ENCODE data around the gene FRMPD2.
"Not testable (repeated sequence)": the region's sequence is repeated elsewhere in the genome, so short reads cannot be mapped to it uniquely, and the experiment has no call there.

Gene FRMPD2

DNA sequence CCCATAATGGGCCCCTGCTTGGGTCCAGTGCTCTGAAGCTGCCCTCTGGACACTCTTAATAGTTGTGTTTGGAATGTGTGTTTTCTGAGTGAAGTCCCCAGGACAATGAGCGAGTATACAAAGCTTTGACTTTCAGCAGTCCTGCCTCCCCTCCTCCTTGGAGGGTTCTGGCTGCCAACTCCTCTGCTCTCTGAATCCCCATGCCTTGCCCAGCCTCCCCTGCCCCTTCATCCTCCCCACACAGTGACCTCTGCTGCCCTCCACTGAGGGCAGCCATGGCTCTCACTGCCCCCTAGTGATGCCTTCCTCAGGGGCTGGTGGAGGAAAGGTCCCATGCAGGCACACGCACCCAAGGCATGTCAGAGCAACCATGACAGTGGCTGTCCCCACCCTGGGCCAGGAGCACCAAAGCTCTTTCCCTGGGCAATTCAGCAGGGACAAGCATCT is 40.9 kb downstream of the FRMPD2 start:
- no peak for DNase-seq (ENCODE audit: low read depth)

DNA sequence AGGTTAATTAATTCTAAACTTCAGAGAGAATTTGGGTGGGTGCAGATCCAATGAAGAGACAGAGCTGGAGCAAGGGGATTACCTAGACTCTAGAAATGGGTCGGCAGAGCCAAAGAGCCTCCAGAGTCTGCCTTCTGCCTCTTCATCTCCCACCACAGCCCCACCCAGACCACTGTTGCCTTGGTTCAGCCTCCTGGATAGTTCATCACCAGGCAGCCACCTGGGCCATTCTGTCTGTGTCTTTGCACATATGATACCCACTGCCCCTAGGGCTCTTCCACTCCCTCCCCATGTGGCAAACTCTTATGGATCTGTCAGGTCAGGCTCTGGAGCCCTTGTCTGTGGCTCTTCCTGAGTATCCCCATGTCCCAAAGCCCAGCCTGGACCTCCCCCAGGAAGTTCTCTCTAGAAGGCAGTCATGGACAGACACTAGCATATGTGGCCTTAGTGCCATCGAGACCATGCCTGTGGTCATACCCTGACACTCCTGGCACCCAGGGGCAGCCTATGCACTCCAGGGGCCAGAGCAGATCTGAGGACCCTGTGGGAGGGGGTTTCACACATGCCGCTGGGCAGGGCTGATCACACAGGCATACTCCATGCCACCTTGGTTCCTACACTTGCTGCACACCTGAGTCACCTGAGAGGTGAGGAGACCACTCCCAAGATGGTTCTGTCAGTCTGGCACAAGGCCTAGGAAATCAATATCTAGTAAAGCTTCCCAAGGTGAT is 41.6 kb downstream of the FRMPD2 start:
- DNase-seq (ENCODE audit: low read depth): no peak

DNA sequence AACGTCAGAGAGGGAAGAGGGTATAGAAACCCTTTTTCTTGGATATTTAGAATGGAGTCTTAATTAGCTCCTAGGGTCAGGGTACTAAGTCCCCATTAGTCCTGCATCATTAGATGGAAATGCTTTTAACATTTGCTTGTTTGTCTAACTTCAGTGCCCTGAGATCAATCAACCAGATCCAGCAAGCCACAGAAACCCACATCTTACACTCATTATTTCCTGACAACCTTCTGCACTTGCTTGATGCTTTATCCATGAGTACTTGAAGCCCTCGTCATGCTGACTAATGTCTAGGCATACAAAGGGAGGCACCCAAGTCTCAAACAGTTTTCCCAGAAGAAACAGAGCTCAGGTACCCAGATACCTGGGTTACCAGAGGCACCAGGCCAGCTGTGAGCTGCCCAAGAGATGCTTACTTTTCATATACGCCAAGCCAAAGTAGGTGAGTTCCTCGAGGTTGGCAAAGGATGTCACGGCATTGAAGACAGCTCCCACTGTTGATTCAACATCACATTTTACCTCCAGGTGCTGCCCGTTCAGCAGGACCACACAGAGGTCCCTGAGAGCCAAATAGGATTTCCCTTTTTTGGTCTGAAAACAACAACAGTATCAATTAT is 42.7 kb downstream of the FRMPD2 start:
- no peak for DNase-seq (ENCODE audit: low read depth)

DNA sequence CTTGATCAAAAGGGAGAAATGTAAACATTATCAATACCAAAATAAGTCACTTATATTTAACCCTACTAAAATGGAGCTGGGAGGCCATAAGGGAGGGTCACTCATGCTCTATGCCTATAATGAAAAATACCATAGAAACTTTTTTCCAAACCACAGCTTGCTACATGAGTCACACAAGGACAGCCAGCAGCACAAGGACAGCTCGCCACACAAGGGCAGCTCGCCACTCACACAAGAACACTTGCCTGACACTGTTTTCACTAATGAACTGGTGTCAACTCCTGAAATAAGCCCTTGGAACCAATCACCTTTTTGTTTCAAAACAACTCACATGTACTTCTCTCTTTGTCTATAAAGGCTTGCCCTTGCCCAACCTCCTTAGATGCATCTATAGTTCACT is 43.3 kb downstream of the FRMPD2 start:
- no peak for DNase-seq (ENCODE audit: low read depth)

DNA sequence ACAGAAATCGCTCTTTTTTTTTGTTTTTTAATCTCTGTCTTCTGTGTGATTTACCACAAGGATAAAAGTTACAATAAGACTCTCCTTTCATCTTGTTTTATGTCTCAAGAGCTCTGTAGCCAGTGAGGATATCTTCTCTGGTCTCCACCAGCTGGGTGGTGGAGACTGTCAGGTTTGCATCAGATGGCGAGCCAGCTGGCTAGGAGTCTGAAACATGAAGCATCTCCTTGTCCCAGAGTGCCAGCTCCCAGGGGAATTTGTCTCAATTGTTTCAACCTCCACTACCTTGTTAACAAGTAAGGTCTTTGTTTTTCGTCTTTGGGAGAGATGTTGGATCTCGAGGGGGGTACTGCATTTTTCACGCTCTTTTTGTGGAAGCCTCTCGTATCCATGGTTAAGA is 47.3 kb downstream of the FRMPD2 start:
- no peak for DNase-seq (ENCODE audit: low read depth)

DNA sequence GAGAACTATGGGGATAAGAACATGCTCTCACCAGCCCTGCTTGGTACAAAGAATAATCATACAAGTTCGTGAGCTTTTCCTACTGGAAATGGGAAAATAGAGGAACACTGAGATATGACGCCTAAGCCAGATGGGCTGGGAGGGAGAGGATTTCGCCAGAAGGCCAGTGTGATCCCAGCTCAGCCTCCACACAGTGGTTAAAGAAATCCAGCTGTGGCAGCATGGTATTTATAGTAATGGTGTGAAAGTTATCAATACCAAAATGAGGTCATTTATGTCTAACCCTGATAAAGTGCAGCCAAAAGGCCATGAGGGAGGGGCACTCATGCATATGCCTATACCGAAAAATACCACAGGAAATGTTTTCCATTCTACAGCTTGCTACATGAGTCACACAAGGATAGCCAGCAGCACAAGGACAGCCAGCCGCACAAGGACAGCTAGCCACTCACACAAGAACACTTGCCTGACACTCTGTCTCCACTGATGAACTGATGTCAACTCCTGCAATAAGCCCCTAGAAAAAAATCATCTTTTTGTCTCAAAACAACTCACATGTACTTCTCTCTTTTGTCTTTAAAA is 49.4 kb downstream of the FRMPD2 start:
- no peak for DNase-seq (ENCODE audit: low read depth)

DNA sequence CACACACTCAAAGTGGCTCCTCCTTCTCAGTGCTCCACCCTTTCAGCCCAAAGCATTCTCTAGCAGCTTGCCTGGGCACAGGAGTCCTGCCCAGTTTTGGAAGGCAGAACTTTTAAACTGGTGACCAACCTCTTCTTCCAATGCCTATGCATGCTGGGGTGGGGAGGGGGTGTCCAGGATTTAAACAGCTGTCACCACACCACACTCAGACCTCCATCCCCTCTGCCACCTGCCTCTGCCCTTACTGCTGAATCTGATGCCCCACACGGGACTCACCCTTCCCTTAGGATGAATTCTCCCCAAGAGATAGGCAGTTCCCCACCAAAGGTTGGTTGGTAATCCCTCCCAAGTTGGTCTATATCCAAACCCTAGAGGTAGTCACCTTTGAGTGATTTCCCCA is 50.2 kb downstream of the FRMPD2 start:
- no peak for DNase-seq (ENCODE audit: low read depth)

DNA sequence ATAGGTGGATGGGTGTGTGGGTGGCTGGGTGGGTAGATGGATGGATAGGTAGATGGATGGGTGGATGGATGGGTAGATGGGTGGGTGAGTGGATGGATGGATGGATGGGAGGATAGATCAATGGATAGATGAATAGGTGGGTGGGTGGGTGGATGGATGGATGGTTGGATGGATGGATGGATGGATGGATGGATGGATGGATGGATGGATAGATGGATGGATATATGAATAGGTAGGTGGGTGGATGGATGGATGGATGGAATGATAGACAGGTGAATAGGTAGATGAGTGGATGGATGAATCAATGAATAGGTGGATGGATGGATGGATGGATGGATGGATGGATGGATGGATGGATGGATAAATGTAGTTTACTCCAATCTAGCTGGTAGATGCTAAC is 52.7 kb downstream of the FRMPD2 start:
- DNase-seq (ENCODE audit: low read depth): no peak

DNA sequence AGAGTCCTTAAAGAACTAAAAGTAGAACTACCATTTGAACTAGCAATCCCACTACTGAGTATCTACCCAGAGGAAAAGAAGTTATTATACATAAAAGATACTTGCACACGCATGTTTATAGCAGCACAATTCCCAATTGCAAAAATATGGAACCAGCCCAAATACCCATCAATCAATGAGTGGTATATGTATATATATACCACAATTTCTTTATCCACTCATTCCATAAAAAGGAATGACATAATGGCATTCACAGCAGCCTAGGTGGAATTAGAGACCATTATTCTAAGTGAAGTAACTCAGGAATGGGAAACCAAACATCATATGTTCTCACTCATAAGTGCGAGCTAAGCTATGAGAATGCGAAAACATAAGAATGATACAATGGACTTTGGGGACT is 53.5 kb downstream of the FRMPD2 start:
- DNase-seq (ENCODE audit: low read depth): not testable (repeated sequence)

DNA sequence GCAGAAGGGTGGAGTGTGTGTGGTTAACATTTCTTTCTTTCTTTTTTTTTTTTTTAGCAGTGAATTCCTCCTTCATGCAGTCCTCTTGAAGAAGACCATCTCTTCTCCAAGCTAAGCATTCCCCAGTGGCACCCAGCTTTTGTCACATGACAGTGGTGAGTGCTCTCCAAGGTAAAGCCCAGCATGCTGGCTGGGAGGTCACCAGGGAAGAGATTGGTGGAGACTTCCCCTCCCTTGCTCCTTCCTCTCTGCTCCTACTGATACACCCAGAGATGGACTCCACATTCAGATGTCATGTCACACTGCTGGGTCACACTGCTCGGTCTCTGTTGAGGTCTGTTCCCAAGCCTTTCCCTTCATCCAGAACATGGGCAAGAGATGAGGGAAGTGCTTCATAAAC is 55.3 kb downstream of the FRMPD2 start:
- no peak for DNase-seq (ENCODE audit: low read depth)

DNA sequence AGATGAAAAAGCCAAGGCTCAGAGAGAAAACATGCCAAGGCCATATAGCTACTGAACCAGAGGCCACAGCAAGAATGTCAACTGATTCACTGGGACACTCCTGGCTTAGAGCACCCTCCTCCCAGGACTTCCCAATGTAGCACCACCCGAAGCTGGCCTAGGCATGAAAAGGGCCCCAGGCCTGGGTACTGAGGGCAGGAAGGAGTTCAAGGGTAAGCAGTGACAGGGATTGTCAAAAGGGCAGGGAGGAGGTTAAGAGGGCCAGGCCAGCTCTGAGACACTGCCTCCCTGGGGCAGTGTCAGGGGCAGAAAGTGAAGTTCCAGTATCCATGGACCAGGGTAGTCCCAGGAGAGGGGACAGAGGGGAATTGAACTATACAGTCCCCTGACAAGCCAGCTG is 57.8 kb downstream of the FRMPD2 start:
- no peak for DNase-seq (ENCODE audit: low read depth)

DNA sequence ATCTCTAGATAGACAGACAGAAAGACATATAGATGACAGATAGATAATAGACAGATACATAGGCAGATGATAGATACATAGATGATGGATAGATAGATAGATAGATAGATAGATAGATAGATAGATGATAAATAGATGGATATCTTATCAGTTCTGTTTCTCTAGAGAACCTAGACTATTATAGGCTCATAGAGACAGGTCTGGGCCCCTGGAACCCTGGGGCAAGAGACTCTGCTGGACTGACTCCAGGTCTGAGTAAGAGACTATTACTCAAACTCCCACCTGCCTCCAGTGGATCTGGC is 58.3 kb downstream of the FRMPD2 start:
- DNase-seq (ENCODE audit: low read depth): no peak

DNA sequence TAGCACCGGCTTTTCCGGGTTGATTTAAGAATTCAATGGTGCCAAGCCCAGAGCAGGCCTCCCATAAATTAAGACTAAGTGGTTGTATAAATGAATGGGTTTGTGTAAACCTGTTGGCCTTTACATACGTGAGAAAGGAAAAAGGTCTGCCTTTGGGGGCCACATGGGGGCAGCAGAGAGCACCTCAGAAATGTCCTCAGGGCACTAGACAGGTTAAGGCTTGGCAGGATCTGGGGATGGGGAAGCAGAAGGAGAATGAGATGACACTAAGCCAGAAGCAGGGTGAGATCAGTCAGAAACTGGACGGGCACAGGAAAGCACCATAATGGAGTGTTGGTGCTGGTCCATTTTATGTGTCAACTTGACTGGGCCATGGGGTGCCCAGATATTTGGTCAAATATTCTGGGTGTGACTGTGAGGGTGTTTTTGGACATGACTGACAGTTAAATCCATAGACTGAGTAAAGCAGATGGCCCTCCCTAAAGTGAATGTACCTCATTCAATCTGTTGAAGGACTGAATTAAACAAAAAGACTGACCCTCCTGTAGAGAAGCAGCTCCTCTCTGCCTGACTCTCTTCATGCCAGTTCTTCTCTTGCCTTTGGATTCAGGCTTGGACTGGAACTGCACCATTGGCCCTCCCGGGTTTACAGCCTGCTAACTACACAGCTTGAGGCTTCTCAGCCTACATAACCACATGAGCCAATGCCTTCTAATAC is 58.9 kb downstream of the FRMPD2 start:
- no peak for DNase-seq (ENCODE audit: low read depth)

DNA sequence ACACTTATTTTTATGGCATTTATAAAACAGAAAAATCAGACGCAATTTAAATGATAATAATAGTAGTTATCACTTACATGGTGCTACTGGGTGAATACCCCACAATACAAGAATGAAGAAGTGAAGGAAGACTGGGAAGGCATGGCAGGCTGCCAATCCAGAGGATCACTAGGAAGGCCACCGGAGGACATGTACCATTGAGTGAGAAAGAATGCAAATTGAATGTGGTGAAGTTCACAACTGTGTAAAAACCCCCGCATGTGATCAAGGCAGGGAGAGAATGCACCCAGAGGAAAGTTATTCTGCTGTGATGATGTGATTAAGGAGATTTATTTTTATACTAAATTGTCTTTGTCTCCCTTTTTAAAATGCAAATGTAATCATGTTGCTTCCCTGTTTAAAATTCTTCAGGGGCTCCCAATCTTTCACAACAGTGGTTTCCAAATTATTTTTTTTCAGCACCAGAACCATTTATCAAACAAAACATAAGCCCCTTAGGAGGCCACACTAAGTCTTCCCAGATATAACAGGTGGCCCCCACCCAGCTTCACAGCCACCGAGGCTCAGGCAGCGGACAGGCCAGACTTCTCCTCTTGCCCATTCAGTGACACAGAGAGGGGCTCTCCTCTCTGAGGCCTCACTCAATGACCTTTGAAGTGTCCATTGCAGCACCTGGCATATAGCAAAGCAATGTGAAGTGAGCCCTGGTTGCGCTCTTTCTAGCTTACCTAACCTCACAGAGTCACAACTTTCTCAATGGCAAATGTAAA is 59.6 kb downstream of the FRMPD2 start:
- no peak for DNase-seq (ENCODE audit: low read depth)

DNA sequence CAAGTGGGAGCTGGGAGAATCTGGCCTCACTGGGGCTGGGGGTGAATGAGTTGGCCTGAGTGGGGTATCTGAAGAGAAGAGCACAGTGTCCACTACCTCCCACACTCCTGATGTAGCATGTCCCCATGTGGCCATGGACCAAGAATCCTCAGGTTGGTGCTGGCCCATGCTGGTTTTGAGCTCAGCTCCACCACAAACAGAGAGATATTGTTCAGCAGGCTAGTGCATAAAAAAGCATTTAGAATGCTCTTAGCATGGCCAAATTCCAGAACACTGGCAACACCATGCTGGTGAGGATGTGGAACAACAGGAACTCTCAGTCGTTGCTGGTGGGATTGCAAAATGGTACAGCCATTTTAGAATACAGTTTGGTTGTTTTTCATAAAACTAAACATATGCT is 61.4 kb downstream of the FRMPD2 start:
- no peak for DNase-seq (ENCODE audit: low read depth)

DNA sequence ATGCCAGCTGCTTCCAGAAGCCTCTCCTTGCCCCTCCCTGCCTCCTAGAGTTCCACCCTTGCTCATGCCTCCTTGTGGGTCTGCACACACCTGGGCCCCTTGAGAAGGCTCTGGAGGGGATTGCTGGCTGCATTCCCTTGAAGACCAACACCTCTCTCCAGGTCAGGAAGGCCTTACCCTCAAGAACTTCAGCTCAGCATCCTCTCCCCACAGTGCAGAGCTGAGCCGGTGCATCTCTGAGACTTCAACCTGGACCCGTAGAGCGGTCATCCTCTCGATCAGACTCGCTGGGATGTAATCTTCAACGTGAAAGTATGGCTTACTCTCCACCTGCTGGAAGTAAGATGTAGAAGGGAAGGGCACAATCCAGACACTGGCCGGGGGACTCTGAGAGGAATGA is 62.7 kb downstream of the FRMPD2 start:
- no peak for DNase-seq (ENCODE audit: low read depth)

DNA sequence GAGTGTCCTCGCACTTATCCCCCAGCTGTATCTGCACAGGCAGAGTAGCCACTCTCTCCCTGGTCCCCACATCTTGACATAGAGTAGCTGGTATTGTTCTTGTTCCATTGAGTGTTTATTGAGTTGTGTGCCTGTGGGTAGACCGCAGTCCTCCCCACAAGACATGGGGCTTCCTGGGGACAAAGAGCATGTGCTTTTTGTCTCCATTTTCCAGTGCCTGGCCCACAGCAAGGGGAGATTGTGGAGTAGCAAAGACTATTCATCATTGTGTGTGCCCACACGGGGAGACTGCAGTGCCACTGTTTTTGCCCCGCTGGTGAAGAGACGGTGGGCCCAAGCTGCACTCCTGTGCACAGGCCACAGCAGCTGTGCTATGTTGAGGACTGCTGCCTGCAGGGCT is 63.5 kb downstream of the FRMPD2 start:
- DNase-seq (ENCODE audit: low read depth): no peak

DNA sequence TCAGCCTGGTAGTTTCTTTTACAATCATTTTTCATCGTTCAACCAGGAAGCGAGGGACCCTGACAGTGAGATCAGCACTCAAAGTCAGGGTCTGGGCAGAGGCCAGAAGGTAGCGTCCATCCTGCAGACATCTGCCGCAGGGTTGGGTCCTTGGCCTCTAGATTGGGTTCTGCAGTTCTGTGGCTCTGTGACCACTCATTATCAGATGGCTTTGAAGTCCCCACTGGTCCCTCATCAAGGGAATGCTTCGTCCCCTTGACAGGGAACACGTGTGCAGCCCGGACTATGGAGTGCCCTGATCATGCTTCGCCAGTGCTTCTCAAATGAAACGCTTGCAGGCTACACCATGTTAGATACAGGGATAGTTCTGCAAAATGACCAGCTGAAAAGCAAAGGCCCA is 64.1 kb downstream of the FRMPD2 start:
- DNase-seq (ENCODE audit: low read depth): no peak

DNA sequence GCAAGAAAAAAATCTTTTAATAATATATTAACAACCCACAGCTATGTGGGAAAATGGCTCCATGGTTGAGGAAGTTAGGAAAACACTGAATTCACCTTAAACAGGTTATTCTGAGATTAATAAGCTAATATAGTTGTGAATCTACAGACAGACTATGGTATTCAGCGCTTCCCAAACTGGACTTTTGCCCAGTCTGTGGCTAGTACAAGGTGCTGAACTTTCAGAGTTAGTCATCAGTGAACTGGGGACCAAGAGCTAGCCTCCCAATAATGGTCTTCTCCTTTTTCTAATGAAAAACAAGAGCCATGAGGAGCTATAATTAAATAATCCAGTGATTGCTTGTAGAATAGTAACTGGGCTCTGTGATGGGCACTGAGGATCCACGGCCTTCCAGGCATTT is 65.3 kb downstream of the FRMPD2 start:
- DNase-seq (ENCODE audit: low read depth): no peak

DNA sequence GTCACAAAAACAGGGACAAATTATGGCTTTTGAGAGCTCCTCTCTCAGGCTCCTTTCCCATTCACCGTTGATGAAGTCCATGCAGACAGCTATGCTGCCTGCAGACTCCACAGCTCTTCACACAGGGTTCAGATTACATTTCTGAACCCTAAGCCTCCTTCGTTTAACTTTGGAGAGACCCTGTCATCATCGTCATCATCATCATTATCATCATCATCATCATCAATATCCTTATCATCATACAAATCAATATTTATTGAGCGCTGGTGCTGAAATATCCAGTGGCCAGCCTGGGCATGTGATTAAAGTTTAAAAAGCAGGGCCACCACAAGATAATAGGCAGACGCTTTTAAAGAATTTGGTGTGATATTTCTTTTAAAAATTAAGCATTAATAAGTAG is 66.6 kb downstream of the FRMPD2 start:
- no peak for DNase-seq (ENCODE audit: low read depth)

DNA sequence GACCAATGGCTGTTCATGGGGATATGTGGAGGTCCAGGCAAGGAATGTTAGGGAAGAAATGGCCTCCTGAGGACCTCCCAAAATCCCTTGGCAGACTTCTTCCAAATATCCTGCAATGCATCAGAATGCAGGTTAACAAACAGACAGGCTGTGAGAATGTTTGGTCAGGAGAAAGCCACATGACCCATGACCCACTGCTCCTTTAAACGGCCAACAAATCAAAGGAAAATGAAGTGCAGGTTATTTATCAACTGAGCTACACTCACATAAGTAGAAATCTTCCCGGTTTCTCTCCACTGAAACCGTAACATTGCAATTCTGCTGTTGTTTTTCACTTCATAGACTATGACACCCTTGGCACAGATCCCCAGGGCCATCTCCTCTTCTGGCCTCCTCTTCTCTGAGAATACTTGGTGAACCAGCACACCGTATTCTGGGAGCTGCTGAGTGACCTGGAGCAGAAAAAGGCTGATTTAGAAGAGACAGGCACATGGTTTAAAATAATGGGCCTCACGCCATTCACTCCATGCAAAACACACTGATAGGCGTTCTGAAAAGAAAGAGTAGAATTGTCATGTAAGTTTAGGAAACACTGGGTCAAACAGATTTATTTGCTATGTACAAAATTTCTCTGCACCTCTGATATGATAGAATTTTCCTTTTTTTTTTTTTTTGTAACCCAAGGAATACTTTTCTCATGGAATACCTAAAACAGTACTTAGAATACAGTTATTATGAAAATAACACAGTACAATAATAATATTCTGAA is 67.8 kb downstream of the FRMPD2 start:
- no peak for DNase-seq (ENCODE audit: low read depth)

DNA sequence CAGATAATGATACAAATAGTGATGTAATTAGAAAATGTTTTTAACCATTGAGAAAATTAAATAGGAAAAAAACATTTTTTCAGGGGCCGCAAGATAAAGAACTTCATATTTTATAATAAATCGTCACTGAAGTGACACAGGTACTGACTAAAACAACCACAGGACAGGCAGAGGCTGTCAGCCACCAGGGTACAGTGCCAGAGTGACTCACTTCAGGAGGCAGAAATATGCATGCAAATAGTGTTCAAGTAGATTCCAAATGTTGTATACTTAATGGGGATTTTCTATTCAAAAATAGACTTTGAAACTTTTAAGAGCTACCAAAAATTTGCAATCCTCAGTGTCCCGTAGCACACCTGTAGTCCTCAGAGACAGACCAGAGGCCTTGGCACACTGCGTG is 68.6 kb downstream of the FRMPD2 start:
- DNase-seq (ENCODE audit: low read depth): no peak

All from stimulated activated CD8-positive, alpha-beta memory T cell treated with anti-CD3 and anti-CD28 coated beads, Interleukin-15, amount 100 ng/mL, for 1 hour (primary cell).